Stromal cell of bone marrow (primary cell): Measurements from ENCODE around the gene DUSP14.
A peak's percentile ranks its signal among the peaks of the same experiment; 100 is the strongest.

Source experiments
- DNase-seq: peaks from one replicate; pipeline ENCODE4 v3.0.0-alpha.2; 2012; ENCODE audit warnings: low read depth

Gene DUSP14

GRCh38 chr17:37517881-37518280, 28.2 kb downstream of the DUSP14 start:
- DNase-seq: no peak

DNA sequence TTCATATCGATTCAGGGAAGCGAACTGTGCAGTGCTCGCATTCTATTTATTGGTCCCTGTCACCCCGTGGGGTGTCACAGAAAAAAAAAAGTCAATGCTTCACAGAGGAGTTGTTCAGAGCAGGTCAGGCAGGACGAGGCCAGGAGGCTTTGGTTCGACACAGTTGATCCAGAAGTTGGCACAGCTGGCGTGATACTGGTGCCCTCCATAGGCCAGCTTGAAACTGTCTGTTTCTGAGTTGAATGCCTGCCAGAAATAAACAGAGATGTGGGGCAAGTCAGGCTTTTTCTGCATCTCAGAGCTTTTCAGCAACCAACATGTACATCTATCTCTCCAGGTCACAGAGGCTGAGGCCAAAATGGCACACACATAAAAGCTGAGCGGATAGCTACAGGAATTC, 29.1 kb downstream of the DUSP14 start:
- no peak for DNase-seq

GRCh38 chr17:37519251-37519985, 29.7 kb downstream of the DUSP14 start:
- DNase-seq: no peak

DNA sequence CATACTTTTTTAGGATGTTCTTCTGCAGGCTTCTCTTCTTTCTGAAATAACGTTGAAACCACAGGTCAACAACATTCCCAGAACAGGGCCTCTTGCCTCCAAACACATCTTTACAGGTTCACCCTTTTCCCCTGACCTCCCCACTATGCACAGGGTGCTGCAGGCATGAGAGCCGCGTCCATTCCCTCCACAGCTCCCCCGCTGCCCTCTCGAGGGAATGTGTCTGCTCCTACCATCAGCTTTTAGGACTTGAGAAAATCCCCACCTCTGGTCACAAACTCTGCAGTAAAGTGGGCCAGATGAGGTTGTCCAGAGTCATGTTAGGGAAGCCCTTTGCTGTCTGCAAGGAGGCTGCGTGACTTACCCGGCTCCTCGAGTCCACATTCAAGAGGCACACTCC, 30.5 kb downstream of the DUSP14 start:
- no peak for DNase-seq

GRCh38 chr17:37521821-37522220, 32.1 kb downstream of the DUSP14 start:
- DNase-seq: no peak

DNA sequence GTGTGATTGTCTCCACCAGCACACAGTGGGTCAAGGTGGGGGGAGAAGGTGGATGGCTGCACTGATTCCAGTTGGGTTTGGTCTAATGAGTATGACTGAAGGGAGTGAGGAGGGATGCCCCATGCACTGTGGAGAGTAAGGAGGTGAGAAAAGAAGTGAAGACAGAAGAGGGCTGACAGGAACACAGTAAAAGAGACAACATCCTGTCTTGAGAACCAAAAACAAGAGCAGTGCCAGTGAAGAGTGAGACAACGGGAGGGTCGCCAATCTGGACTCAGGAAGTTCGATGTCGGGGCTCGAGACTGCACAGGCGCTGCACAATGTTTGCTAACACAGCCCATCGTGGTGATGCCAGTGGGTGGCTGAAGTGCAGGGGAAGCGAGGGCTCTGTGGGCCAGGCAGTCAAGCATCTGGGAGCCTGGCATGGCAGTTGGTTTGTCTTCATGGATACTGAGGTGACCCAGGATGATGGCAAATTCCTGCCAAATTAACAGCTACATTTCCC, 34.1 kb downstream of the DUSP14 start:
- no peak for DNase-seq

GRCh38 chr17:37527249-37527851, 37.7 kb downstream of the DUSP14 start:
- peak; percentile 41 for DNase-seq

DNA sequence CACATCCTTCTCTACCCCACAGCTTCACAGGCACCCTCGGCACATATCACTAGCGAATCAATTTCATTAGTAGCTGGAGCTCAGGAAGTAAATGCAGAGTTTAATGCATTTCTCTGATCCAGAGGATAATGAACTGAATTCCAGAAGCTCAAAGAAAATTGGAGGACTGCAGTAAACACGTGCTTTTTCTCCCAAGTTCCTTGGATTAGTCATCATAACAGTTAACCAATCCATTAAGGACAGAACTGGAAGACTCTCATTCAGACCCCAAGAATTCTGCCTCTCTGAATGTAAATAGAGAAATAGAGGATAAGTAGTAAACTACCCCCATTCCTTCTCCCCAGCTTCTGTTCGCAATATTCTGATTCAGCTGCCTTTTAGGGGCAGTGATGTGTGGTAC, 40.7 kb downstream of the DUSP14 start:
- DNase-seq: no peak

DNA sequence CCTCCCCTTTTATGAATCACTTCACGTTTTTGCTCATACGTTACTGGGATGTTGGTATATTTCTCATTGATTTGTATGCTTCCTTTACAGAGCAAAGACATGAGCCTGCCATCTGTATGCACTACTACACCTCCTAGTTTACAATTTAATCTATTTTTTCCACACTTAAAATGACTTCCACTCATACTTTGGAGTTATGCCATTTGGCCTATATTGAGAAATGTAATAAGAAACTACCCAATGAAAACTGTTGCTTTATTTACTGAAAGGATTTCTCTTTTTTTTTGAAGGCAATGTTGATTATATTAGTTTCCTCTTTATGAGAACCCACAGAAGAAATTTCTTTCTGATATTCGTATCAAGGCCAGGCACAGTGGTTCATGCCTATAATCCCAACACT, 43.1 kb downstream of the DUSP14 start:
- DNase-seq: no peak

DNA sequence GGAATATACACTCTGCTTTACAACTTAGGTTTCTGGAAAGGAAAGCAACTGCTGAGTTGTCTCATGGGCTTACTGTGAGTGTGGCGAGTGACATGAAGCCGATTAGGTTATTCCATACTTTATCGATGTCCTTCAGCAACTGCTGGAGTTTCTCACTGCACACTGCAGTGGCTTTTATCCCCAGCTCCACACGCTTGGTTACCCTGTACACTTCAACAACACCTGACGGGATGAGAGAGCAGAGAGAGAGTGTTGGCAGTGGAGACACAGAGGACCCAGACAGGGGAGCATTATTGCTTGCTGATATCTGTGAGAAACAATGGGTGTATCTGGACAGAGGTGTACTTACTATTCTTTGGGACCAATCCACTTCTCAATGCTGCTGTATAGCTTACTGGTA, 46.2 kb downstream of the DUSP14 start:
- DNase-seq: no peak

DNA sequence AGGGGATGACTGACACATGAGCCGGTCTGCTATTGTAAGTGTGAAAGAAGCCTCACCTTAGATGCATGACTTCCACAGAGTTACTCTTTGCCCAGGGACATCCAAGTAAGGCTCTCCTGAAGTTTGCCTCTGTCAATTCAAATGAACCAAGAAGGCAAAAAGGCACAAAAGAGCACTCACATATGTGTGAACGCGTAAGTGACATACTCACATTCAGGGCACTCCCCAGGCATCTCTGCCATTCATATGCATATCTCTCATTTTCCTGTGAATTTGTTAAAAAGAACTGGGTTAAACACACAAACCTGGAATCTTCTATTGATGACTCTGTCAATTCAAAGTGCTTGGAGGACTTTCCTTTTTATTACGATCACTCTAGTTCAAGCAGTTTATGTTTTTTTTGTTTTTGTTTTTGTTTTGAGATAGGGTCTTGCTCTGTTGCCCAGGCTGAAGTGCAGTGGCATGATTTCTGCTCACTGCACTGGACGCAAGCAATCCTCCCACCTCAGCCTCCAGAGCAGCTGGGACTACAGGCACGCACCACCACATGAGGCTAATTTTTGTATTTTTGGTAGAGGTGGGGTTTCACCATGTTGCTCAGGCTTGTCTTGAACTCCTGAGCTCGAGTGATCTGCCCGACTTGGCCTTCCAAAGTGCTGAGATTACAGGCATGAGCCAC, 49.4 kb downstream of the DUSP14 start:
- DNase-seq: no peak

DNA sequence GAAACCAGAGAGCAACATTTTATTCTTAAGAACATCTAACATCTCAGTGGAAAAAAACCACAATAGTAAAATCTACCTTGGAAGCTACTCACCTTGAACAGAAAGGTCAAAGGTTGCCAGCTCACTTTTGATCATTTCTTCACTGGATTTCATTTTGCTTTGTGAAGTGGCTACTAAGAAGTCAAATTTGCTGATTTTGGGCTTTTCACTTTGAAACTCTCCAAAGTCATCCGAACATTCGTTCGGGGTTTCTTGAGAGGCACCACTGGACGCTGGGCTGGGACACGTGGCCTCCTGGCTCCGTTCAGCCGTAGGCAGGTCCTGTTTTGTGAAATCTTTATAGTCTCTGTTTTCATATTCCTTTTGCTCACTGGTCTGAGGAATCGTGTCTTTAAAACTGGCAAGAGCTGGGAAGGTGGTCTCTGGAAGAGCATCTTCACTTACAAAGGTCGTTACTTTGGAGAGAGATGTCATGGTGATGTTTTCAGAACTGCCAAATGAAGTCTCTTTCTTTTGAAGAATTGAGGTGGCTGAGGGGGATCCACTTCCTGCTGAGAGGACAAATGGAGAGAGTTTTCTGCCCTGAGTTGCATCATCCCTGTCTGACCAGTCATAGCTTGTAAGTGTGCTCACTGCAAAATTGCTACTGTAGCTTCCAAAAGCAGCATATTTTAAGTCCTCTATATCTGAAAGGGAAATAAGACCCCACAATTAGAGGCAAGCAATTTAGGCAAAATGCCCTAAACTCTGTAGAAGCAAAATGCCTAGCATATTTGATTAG, 52.4 kb downstream of the DUSP14 start:
- no peak for DNase-seq

DNA sequence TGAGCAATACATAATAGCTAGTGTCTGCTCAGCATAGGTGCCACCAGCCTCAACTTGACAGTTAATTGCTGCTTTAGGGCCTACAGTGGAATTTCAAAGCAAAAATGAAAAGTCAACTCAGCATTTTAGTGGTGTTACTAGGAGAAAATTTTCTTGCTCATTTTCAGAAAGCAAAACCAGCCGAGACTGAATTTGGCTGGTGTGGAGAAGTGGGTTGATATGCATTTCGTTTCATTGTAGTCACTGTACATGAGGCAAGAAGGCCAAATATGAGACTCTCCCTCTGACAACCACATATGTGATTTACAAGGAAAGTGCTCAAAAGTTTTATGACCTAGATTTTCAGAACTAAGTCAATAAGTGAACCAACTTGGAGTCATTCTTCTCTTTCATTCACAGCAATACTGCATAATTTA, 54.0 kb downstream of the DUSP14 start:
- DNase-seq: no peak

DNA sequence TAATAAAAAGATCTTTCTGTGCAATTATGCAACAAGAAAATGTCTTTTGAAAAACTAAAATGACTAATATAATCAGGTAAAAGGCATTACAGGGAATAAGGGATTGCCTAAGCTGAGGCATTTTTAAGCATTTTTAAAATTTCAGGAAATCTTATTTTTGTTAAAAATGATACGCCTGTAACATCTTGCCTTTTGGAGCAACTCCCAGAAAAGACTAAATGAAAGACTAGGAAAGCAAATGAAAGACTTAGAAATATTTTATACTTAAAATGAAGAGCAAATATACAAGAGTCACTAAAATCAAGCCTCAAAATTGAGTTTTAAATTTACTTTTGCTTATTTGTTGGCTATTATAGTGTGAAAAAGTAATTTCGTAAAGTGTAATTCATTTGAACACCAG, 55.8 kb downstream of the DUSP14 start:
- no peak for DNase-seq

GRCh38 chr17:37546302-37546701, 56.6 kb downstream of the DUSP14 start:
- DNase-seq: no peak

DNA sequence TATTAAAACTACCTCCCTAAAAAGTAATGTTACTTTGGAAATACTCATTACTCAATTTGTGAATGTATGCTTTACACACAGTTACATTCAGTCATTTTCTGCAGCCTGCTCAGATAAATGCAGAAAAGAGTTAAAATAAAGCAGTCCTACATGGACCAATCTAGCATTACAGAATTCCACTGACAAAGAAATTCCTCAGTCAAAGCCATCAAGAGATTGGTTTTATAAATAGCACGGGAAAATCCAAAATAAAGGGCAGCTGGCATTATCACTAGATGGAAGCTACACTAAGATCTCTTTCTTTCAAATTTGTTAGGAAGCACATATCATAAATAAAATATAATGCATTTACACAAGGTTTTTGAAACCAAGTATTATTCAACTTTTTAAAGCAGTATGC, 58.3 kb downstream of the DUSP14 start:
- DNase-seq: no peak

DNA sequence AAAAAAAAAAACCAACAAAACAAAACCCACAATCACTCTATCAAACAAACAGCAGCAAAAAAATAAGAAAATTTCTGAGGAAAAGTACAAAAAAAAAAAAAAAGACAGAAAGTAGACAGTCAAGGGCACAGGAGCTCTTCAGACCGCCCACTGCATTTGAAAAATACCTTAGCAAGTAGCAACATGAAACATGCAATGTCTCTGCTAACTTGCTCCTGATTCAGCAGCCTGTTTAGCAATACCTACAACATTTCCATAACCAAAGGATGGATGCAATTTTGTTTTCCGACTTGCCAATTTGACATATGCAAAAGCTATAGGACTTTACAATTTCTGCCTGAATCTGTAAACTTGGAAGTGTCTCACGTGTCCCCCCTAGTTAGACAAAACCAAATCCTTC, 62.1 kb downstream of the DUSP14 start:
- no peak for DNase-seq

GRCh38 chr17:37553401-37553966, 63.8 kb downstream of the DUSP14 start:
- no peak for DNase-seq

DNA sequence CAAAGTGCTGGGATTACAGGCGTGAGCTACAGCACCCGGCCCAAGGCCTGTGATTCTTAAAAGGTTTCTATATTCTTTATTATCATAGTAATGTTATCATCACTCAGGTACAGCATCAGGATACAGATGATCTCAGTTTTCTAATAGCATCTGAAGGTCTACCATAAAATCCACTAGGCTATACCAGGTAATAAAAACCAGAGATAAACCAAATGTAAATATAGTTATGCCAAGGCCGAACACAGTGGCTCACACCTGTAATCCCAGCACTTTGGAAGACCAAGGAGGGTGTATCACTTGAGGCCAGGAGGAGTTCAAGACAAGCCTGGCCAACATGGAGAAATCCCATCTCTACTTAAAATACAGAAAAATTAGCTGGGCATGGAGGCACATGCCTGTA, 65.7 kb downstream of the DUSP14 start:
- no peak for DNase-seq

GRCh38 chr17:37557482-37557881, 67.8 kb downstream of the DUSP14 start:
- DNase-seq: no peak

DNA sequence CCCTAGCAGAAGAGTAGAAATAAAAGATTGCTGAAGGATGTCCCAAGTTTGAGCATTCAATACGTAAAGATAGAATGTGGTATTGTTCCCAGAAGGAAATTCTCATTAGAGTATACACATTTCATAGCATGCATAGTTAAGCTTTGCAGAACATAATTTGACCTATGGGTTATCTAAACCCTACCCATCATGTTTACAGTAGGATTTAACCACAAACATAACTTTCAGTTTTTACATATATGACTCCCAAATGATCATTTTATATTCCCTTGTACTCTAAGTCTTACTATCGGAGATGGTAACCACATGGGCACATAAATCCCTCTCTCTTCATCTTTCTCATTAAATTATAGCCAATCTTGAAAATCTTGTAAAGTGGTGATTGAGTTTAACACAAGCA, 68.6 kb downstream of the DUSP14 start:
- DNase-seq: no peak
